OCI-LY7 (cell line): ENCODE data around the gene TOM1L2.

Source experiments
- EZH2phosphoT487 ChIP-seq: fragments of 200-600 bp; sonication (generic); IDR thresholded peaks from 2 replicates; pipeline ENCODE4 v1.6.1; 2018; ENCODE audit warnings: low read depth, borderline replicate concordance, mild to moderate bottlenecking, mixed run types, antibody characterized with exemption, low read length, moderate library complexity, mixed read lengths
- TF ChIP-seq, protein P1 (sequence below): fragments of 200-600 bp; sonication (generic); conservative IDR thresholded peaks from 2 replicates; pipeline ENCODE4 v1.5.1; 2014; ENCODE audit warnings: mild to moderate bottlenecking, antibody characterized with exemption, low read length, moderate library complexity, mixed read lengths

DNA sequence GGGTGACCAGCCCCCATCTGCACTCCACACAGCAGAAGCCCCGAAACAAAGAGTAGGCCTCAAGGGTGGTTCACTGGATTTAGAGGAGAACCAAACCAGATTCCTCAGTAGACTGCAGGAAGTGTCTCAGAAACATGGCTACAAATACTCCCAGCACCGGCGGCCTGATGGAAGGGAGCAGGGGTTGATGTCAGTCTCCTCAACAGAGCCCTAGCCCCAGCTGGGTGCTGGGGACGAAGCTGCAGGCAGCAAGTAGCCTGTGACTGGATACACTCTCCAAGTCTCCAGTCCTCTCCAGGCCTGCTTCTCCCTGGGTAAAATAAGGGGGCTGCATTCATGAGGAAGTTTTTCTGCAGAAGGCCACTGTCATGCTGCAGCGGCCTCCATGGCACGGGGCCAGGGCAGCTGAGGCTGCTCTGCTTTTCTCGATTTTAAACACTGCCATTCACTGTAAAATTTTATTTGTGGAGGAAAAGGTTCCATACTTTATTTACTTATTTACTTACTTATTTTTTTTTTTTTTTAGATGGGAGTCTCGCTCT, 98.7 kb downstream of the TOM1L2 start:
- TF ChIP-seq, protein P1, sequence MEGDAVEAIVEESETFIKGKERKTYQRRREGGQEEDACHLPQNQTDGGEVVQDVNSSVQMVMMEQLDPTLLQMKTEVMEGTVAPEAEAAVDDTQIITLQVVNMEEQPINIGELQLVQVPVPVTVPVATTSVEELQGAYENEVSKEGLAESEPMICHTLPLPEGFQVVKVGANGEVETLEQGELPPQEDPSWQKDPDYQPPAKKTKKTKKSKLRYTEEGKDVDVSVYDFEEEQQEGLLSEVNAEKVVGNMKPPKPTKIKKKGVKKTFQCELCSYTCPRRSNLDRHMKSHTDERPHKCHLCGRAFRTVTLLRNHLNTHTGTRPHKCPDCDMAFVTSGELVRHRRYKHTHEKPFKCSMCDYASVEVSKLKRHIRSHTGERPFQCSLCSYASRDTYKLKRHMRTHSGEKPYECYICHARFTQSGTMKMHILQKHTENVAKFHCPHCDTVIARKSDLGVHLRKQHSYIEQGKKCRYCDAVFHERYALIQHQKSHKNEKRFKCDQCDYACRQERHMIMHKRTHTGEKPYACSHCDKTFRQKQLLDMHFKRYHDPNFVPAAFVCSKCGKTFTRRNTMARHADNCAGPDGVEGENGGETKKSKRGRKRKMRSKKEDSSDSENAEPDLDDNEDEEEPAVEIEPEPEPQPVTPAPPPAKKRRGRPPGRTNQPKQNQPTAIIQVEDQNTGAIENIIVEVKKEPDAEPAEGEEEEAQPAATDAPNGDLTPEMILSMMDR = no peak
- no peak for TF ChIP-seq EZH2phosphoT487
